K562 (cell line): ENCODE results near the gene TMEM163. TPM values are rescaled to one million over a fixed set of nuclear protein-coding genes. Genes with fewer than 3 reads are reported as not detected.

ENCODE experiments used
- ATAC-seq: fragments of 200-7000 bp; cut with Tn5 transposase; 3 replicates; pipeline ENCODE4 v1.9.1; 2020; ENCODE audit warnings: moderate library complexity
- BruUV-seq: library from RNA; stranded (reverse); fragments of 400-500 nt; replicated peaks from 2 replicates; lab custom pipeline; 2021; lab: Mats Ljungman, UMichigan
- CTCF ChIA-PET: fragments of 300-600 bp; formaldehyde crosslinking; extraction: SDS; loops from one replicate; lab custom pipeline; 2021; ENCODE audit warnings: low intra/inter-chr PET ratio; lab: Yijun Ruan, JAX
- POLR2A ChIA-PET: fragments of 300-600, 350-650 bp; sonication (Branson Sonifier 250); formaldehyde crosslinking; extraction: SDS; loops from one replicate; lab custom pipeline; 2021; ENCODE audit warnings: antibody characterized with exemption, inconsistent platforms; lab: Yijun Ruan, JAX
- DNase-seq, 4 experiments: peaks; one replicate each; pipeline versions ENCODE4 v3.0.0 to v3.0.0-alpha.2; 2011 to 2018; ENCODE audit warnings: low spot score in 3 of 4, mixed read lengths in 3 of 4; ENCODE audit errors: extremely low read depth in 1 of 4
- FAIRE-seq: peaks from 2 replicates; lab custom pipeline; 2011; peaks lifted over from hg19 to GRCh38; lab: Jason Lieb, UNC
- H2AFZ ChIP-seq: 2 replicates; pipeline ENCODE4 v1.6.0; 2011; ENCODE audit warnings: low read depth, low read length, control low read depth, inconsistent platforms
- H3K27ac ChIP-seq: fragments of 200-600 bp; 3 replicates; pipeline ENCODE4 v1.8.0; 2011; ENCODE audit warnings: low read depth, mild to moderate bottlenecking, control low read depth, inconsistent platforms, low read length, moderate library complexity, mixed read lengths; ENCODE audit errors: extremely low read depth
- H3K27me3 ChIP-seq, 2 experiments: fragments of 300-600 bp in 1 of 2; 2 replicates in 1 of 2; 3 replicates in 1 of 2; pipeline versions ENCODE4 v1.6.0 to v1.8.0; 2011; ENCODE audit warnings: inconsistent platforms in 2 of 2, low read length in 2 of 2, mild to moderate bottlenecking in 1 of 2, mixed read lengths in 1 of 2, moderate library complexity in 1 of 2; ENCODE audit not compliant: control insufficient read depth in 2 of 2, insufficient read depth in 2 of 2
- H3K36me3 ChIP-seq: fragments of 300-600 bp; 3 replicates; pipeline ENCODE4 v1.8.0; 2011; ENCODE audit warnings: mild to moderate bottlenecking, low read length, inconsistent platforms; ENCODE audit not compliant: control insufficient read depth, insufficient read depth
- H3K4me1 ChIP-seq, 2 experiments: fragments of 200-600 bp in 1 of 2; replicated peaks in 1 of 2; 2 replicates in 1 of 2; 3 replicates in 1 of 2; pipeline versions ENCODE4 v1.5.1 to v1.8.0; 2011; ENCODE audit warnings: inconsistent platforms in 2 of 2, low read length in 2 of 2, mild to moderate bottlenecking in 1 of 2, mixed read lengths in 1 of 2, moderate library complexity in 1 of 2; ENCODE audit not compliant: control insufficient read depth in 2 of 2, insufficient read depth in 2 of 2
- H3K4me2 ChIP-seq: 2 replicates; pipeline ENCODE4 v1.6.1; 2011; ENCODE audit warnings: low read length, control low read depth, inconsistent platforms, mixed read lengths; ENCODE audit not compliant: insufficient read depth
- H3K4me3 ChIP-seq: fragments of 200-600 bp; sonication (generic), shearing (Covaris generic); 2 replicates; pipeline ENCODE4 v1.5.1; 2016; ENCODE audit warnings: control low read depth, inconsistent platforms
- H3K79me2 ChIP-seq: fragments of 200-600 bp; 3 replicates; pipeline ENCODE4 v1.8.0; 2011; ENCODE audit warnings: low read length, inconsistent platforms; ENCODE audit not compliant: control insufficient read depth, insufficient read depth
- H3K9ac ChIP-seq, 2 experiments: 2 replicates each; pipeline versions ENCODE4 v1.6.0 to v1.6.1; 2011; ENCODE audit warnings: low read depth in 2 of 2, low read length in 2 of 2, control low read depth in 1 of 2, inconsistent platforms in 1 of 2, mild to moderate bottlenecking in 1 of 2, mixed read lengths in 1 of 2; ENCODE audit not compliant: insufficient read depth in 1 of 2
- H3K9me1 ChIP-seq: one replicate; pipeline ENCODE4 v1.6.0; 2011; ENCODE audit warnings: inconsistent platforms, mild to moderate bottlenecking, low read length, moderate library complexity; ENCODE audit not compliant: control insufficient read depth, insufficient read depth
- H3K9me3 ChIP-seq: replicated peaks from 2 replicates; pipeline ENCODE4 v1.5.1; 2011; ENCODE audit warnings: low read depth, low read length, inconsistent platforms; ENCODE audit not compliant: control insufficient read depth, insufficient read depth
- H4K20me1 ChIP-seq: replicated peaks from 2 replicates; pipeline ENCODE4 v1.6.1; 2011; ENCODE audit warnings: low read length, inconsistent platforms, mixed read lengths; ENCODE audit not compliant: control insufficient read depth, insufficient read depth
- DMBX1 ChIP-seq: fragments of 250-450 bp; sonication (Bioruptor Pico); IDR thresholded peaks from 2 replicates; pipeline ENCODE4 v1.8.0; 2022; ENCODE audit warnings: inconsistent platforms, mild to moderate bottlenecking, moderate library complexity, borderline replicate concordance
- E2F8 ChIP-seq: fragments of 450-650 bp; IDR thresholded peaks from 2 replicates; pipeline ENCODE4 v1.7.1; 2018; ENCODE audit warnings: mild to moderate bottlenecking, low read depth; ENCODE audit not compliant: partially characterized antibody
- ESRRA ChIP-seq: fragments of 450-650 bp; IDR thresholded peaks from 2 replicates; pipeline ENCODE4 v1.6.1; 2014; ENCODE audit warnings: low read depth, mild to moderate bottlenecking, moderate library complexity, borderline replicate concordance
- ETS2 ChIP-seq: IDR thresholded peaks from 2 replicates; pipeline ENCODE4 v1.6.1; 2016; ENCODE audit warnings: borderline replicate concordance, missing genetic modification characterization, mild to moderate bottlenecking, moderate library complexity, missing compliant biosample characterization; ENCODE audit not compliant: poor library complexity, severe bottlenecking
- FOXA3 ChIP-seq, 2 experiments: fragments of 450-650 bp in 1 of 2; sonication (generic) in 1 of 2; formaldehyde crosslinking; IDR thresholded peaks in 1 of 2; conservative IDR thresholded peaks in 1 of 2; 2 replicates each; pipeline versions ENCODE4 v1.4.0 to v1.8.0; 2020 to 2022; ENCODE audit warnings: mild to moderate bottlenecking in 2 of 2, missing genetic modification reagents in 1 of 2
- KDM1A ChIP-seq, 2 experiments: fragments of 450-650 bp; IDR thresholded peaks; 2 replicates each; pipeline ENCODE4 v1.6.1; 2016; ENCODE audit warnings: mild to moderate bottlenecking in 2 of 2
- MEF2A ChIP-seq: IDR thresholded peaks from 2 replicates; pipeline ENCODE4 v1.6.1; 2011; ENCODE audit warnings: low read depth, mild to moderate bottlenecking, low read length, moderate library complexity; ENCODE audit not compliant: control insufficient read depth
- RBM14 ChIP-seq: fragments of 200-400 bp; formaldehyde crosslinking; IDR thresholded peaks from 2 replicates; pipeline ENCODE4 v1.6.1; 2018; ENCODE audit warnings: low read depth, mild to moderate bottlenecking, low read length, moderate library complexity, borderline replicate concordance; ENCODE audit not compliant: insufficient read depth
- SMAD2 ChIP-seq: fragments of 150-350 bp; IDR thresholded peaks from 2 replicates; pipeline ENCODE4 v1.6.1; 2014; ENCODE audit warnings: low read depth, mild to moderate bottlenecking, low read length
- SREBF1 ChIP-seq: fragments of 150-350 bp; IDR thresholded peaks from 2 replicates; pipeline ENCODE4 v1.6.1; 2014; ENCODE audit warnings: antibody characterized with exemption, low read depth, low read length, borderline replicate concordance
- ZNF217 ChIP-seq: sonication (generic); formaldehyde crosslinking; IDR thresholded peaks from 2 replicates; pipeline ENCODE4 v1.8.0; 2022; ENCODE audit warnings: mild to moderate bottlenecking, missing genetic modification reagents
- ZNF507 ChIP-seq: conservative IDR thresholded peaks from 2 replicates; pipeline ENCODE4 v1.6.1; 2017; ENCODE audit warnings: missing genetic modification characterization, missing compliant biosample characterization
- ZSCAN32 ChIP-seq: fragments of 450-650 bp; formaldehyde crosslinking; IDR thresholded peaks from 2 replicates; pipeline ENCODE4 v1.4.0; 2020; ENCODE audit warnings: mild to moderate bottlenecking, moderate library complexity
- WGBS: fragments of 100-300 bp; shearing (Covaris generic); methylation state at CpG from one replicate; pipeline ENCODE4 v1.1.6; 2016; ENCODE audit warnings: low coverage, mixed read lengths; ENCODE audit not compliant: insufficient coverage; ENCODE audit errors: missing lambda C conversion rate; 5-methylcytosine and 5-hydroxymethylcytosine counted together
- in situ Hi-C: fragments of 300-500 bp; cut with MboI; formaldehyde crosslinking; loops from 4 replicates; pipeline ENCODE4 v1.15.0; 2018; ENCODE audit warnings: inconsistent platforms, mixed read lengths
- intact Hi-C: fragments of 100-400 bp; cut with micrococcal nuclease; formaldehyde crosslinking; loops from 2 replicates; pipeline ENCODE4 v1.14.2; 2022
- polyA plus RNA-seq, 8 experiments: library from polyadenylated mRNA; depleted of rRNA in 4 of 8; stranded (reverse) in 5 of 8; unstranded in 3 of 8; fragments of >200 nt; fragmentation: Nextera tagmentation in 2 of 8; fragmentation: Illumina TruSeq in 1 of 8; extraction: Ambion mirVana in 2 of 8; extraction: Trizol in 1 of 8; gene quantifications; 2 replicates each; pipeline versions ENCODE4 v1.2.1 to v1.2.3, GENCODE V29; 2011 to 2014; ENCODE audit warnings: inconsistent platforms in 1 of 8, missing spikeins in 1 of 8
- total RNA-seq, 7 experiments: library from RNA; depleted of rRNA in 6 of 7; stranded (reverse); fragments of >200 nt in 6 of 7; fragmentation: Illumina TruSeq in 2 of 7; extraction: Trizol in 2 of 7; gene quantifications; 2 replicates each; pipeline versions ENCODE4 v1.2.1 to v1.2.3, GENCODE V29; 2011 to 2021; ENCODE audit warnings: low replicate concordance in 1 of 7

The TMEM163 gene
- total and polyA plus RNA-seq, 9 of the 15 experiments (the other 6 are each of a cell fraction or from before 2014, with no cell fraction given), result 0.04 to 0.68 (median 0.16) TPM; not detected in 3

- FAIRE-seq, result no peak
- no peak overlapping the region for H3K9ac ChIP-seq
- no peaks in the 10 kb centered on the region for H4K20me1 ChIP-seq
- POLR2A ChIA-PET, result no interaction called here
- no peak overlapping the region for H2AFZ ChIP-seq
- WGBS, result 0% methylated on average over 1 of the region's 1 CpG
- CTCF ChIA-PET, result no interaction called here
- no TSS peak for BruUV-seq
- 0 out of 5 replicates have a peak, but pooled peaks cover 0 to 5% of the 10 kb centered on the region in 2 experiments for H3K27me3 ChIP-seq
- in situ Hi-C loops, result no loop called here
- no peaks in the 10 kb centered on the region for H3K9me1 ChIP-seq
- DNase-seq, result no peak
- no peaks in the 10 kb centered on the region for H3K79me2 ChIP-seq
- H3K36me3 ChIP-seq, result no peaks in the 10 kb centered on the region
- no peaks in the 10 kb centered on the region for H3K9me3 ChIP-seq
- H3K4me3 ChIP-seq, result no peak overlapping the region
- no peak overlapping the region for H3K4me2 ChIP-seq
- TF ChIP-seq ETS2 (tag) (no peak), ESRRA (no peak), FOXA3 (CRISPR knock-in tag; conservative IDR thresholded peaks at IDR 0.05 in 1 of 2, IDR thresholded peaks at IDR 0.05 in 1 of 2) (peak; percentile 29 to 45; a peak in 1 of 4 replicates)
- no peak overlapping the region for H3K27ac ChIP-seq
- ATAC-seq, result no peak
- no peaks in the 10 kb centered on the region for H3K4me1 ChIP-seq
- intact Hi-C loops, result no loop called here
Measured at GRCh38 chr2:134764164-134764563, 45.4 kb upstream of the TMEM163 start.

- no peak overlapping the region for H3K27ac ChIP-seq
- no peaks in the 10 kb centered on the region for H3K4me1 ChIP-seq
- no peak overlapping the region for H3K4me3 ChIP-seq
- 0 out of 5 replicates have a peak, but pooled peaks cover 0 to 5% of the 10 kb centered on the region in 2 experiments for H3K27me3 ChIP-seq
- no peak overlapping the region for H2AFZ ChIP-seq
- POLR2A ChIA-PET, result interaction anchor here (0.5 to 0.7 kb wide), 3 partner anchors 10 to 836 kb away, joined by 3 read pairs; no protein-coding TSS in a partner anchor
- H3K9me1 ChIP-seq, result no peaks in the 10 kb centered on the region
- DNase-seq, result no peak
- ATAC-seq, result no peak; the same call in 2 of the 3 replicates
- intact Hi-C loops, result no loop called here
- no peak overlapping the region for H3K9ac ChIP-seq
- no peak overlapping the region for H3K4me2 ChIP-seq
- in situ Hi-C loops, result no loop called here
- CTCF ChIA-PET, result no interaction called here
- H4K20me1 ChIP-seq, result no peaks in the 10 kb centered on the region
- no peaks in the 10 kb centered on the region for H3K9me3 ChIP-seq
- H3K79me2 ChIP-seq, result no peaks in the 10 kb centered on the region
- no TSS peak for BruUV-seq
- H3K36me3 ChIP-seq, result no peaks in the 10 kb centered on the region
- no peak for FAIRE-seq
- WGBS, result 0% methylated on average over 4 of the region's 4 CpGs
- no peak for TF ChIP-seq KDM1A (IDR thresholded peaks at IDR 0.05)
- TF ChIP-seq MEF2A, result no peak
- TF ChIP-seq DMBX1, result no peak
- no peak for TF ChIP-seq ZNF217
- no peak for TF ChIP-seq E2F8
- TF ChIP-seq ZSCAN32, result no peak
- no peak for TF ChIP-seq ZNF507 (tag)
- no peak for TF ChIP-seq RBM14
- no peak for TF ChIP-seq SMAD2
- TF ChIP-seq SREBF1, result no peak
Measured at GRCh38 chr2:134763164-134763710, 44.4 kb upstream of the TMEM163 start.
